ENCODE results near the gene RSPH6A. TPM values are rescaled to one million over a fixed set of nuclear protein-coding genes. Genes with fewer than 3 reads are reported as not detected.

The RSPH6A gene
- total RNA-seq, 6 donors from 2014 or later = 0.15 to 5.2 (median 0.32) TPM; not detected in 2

- peaks cover 35 to 58% (median 43%) of the 10 kb centered on the region in 4 donors for H3K4me1 ChIP-seq
- ATAC-seq (ENCODE audit: low FRiP score in 2 of 2) (peak; percentile 78 to 91), DNase-seq (peak; percentile 88 to 97)
- no peaks in the 10 kb centered on the region for H3K9me3 ChIP-seq
- H3K4me3 ChIP-seq = peak overlapping the region in 3 of 4 donors; percentile 23 to 55 (median 40)
- TF ChIP-seq POLR2A (IDR thresholded peaks at IDR 0.05) (peak in 1 of 4 donors; percentile 14), POLR2AphosphoS5 (IDR thresholded peaks at IDR 0.05) (no peak), EP300 (IDR thresholded peaks at IDR 0.05) (no peak), CTCF (IDR thresholded peaks at IDR 0.05) (peak; percentile 58 to 88 (median 77))
- H3K27ac ChIP-seq = peak overlapping the region in 3 of 4 donors; percentile 37 to 84 (median 82)
- H3K27me3 ChIP-seq = no peaks in the 10 kb centered on the region
- WGBS, 2 donors = 9 to 16% methylated on average over 32 to 47 of the region's 48 CpGs
- peaks cover 0 to 32% (median 18%) of the 10 kb centered on the region in 4 donors for H3K36me3 ChIP-seq
These were observed 35.6 kb downstream of the RSPH6A start for GRCh38 chr19:45779231-45780145.

- no peak overlapping the region for H3K4me3 ChIP-seq
- 94 to 99% methylated on average over 26 to 28 of the region's 28 CpGs for WGBS, 2 donors
- peaks cover 35 to 47% (median 37%) of the 10 kb centered on the region in 4 donors for H3K4me1 ChIP-seq
- H3K27me3 ChIP-seq = no peaks in the 10 kb centered on the region
- H3K36me3 ChIP-seq = peaks cover 0 to 38% (median 18%) of the 10 kb centered on the region in 4 donors
- TF ChIP-seq POLR2A (IDR thresholded peaks at IDR 0.05) (no peak), POLR2AphosphoS5 (IDR thresholded peaks at IDR 0.05) (no peak), CTCF (IDR thresholded peaks at IDR 0.05) (no peak)
- H3K27ac ChIP-seq = no peak overlapping the region
- no peaks in the 10 kb centered on the region for H3K9me3 ChIP-seq
- ATAC-seq (ENCODE audit: low FRiP score in 2 of 2) (no peak), DNase-seq (peak in 1 of 2 donors; percentile 80)
These were observed 37.0 kb downstream of the RSPH6A start for GRCh38 chr19:45778010-45778661.

- H3K9me3 ChIP-seq = no peaks in the 10 kb centered on the region
- H3K27me3 ChIP-seq = no peaks in the 10 kb centered on the region
- WGBS, 2 donors = 92 to 94% methylated on average over 17 to 34 of the region's 34 CpGs
- no peak overlapping the region for H3K4me3 ChIP-seq
- peak in 1 of 2 donors; percentile 70 for DNase-seq
- no peak for TF ChIP-seq CTCF (IDR thresholded peaks at IDR 0.05)
- TF ChIP-seq EP300 (IDR thresholded peaks at IDR 0.05) = no peak
- TF ChIP-seq POLR2AphosphoS5 (IDR thresholded peaks at IDR 0.05) = no peak
- no peak for TF ChIP-seq POLR2A (IDR thresholded peaks at IDR 0.05)
- no peak overlapping the region for H3K27ac ChIP-seq
- no peak for ATAC-seq (ENCODE audit: low FRiP score in 2 of 2)
- H3K4me1 ChIP-seq = peaks cover 34 to 44% (median 37%) of the 10 kb centered on the region in 4 donors
- H3K36me3 ChIP-seq = peaks cover 0 to 40% (median 18%) of the 10 kb centered on the region in 4 donors
These were observed 37.6 kb downstream of the RSPH6A start for GRCh38 chr19:45777395-45777961.

- TF ChIP-seq EP300 (IDR thresholded peaks at IDR 0.05) = no peak
- no peak for TF ChIP-seq POLR2A (IDR thresholded peaks at IDR 0.05)
- TF ChIP-seq CTCF (IDR thresholded peaks at IDR 0.05) = no peak
- TF ChIP-seq POLR2AphosphoS5 (IDR thresholded peaks at IDR 0.05) = no peak
- Histone ChIP-seq H3K27me3 (no peaks in the 10 kb centered on the region), H3K36me3 (peaks cover 0 to 40% (median 21%) of the 10 kb centered on the region in 4 donors), H3K9me3 (no peaks in the 10 kb centered on the region), H3K4me3 (no peak overlapping the region), H3K4me1 (peaks cover 15 to 33% (median 25%) of the 10 kb centered on the region in 4 donors), H3K27ac (no peak overlapping the region)
- WGBS, 2 donors = 65 to 75% methylated on average over 7 to 9 of the region's 9 CpGs
- ATAC-seq (ENCODE audit: low FRiP score in 2 of 2) (no peak), DNase-seq (no peak)
These were observed 40.3 kb downstream of the RSPH6A start for GRCh38 chr19:45774765-45775164.

All from upper lobe of left lung (tissue), 6 donors.